HepG2 (cell line): ENCODE data around the gene RAD54L. TPM values are rescaled to one million over a fixed set of nuclear protein-coding genes. Genes with fewer than 3 reads are reported as not detected.

Experiments
- ATAC-seq: fragments of 200-7000 bp; cut with Tn5 transposase; 3 replicates; pipeline ENCODE4 v1.9.1; 2020; ENCODE audit warnings: mild to moderate bottlenecking, moderate library complexity
- BruUV-seq: library from RNA; stranded (reverse); fragments of 400-500 nt; replicated peaks from 2 replicates; lab custom pipeline; 2021; lab: Mats Ljungman, UMichigan
- CTCF ChIA-PET: fragments of 300-600 bp; formaldehyde crosslinking; extraction: SDS; loops from one replicate; lab custom pipeline; 2021; ENCODE audit warnings: low total read pairs, inconsistent platforms, low intra/inter-chr PET ratio; lab: Yijun Ruan, JAX
- POLR2A ChIA-PET: fragments of 350-600 bp; sonication (Branson Sonifier 250); formaldehyde crosslinking; loops from one replicate; lab custom pipeline; 2020; ENCODE audit warnings: antibody characterized with exemption, inconsistent platforms; lab: Yijun Ruan, JAX
- DNase-seq: peaks from one replicate; pipeline ENCODE4 v3.0.0-alpha.2; 2015; ENCODE audit warnings: low spot score
- FAIRE-seq: peaks from 3 replicates; lab custom pipeline; 2011; peaks lifted over from hg19 to GRCh38; lab: Jason Lieb, UNC
- H2AFZ ChIP-seq: one replicate; pipeline ENCODE4 v1.6.1; 2011; ENCODE audit warnings: low read length, inconsistent platforms
- H3K27ac ChIP-seq: fragments of 300-600 bp; 3 replicates; pipeline ENCODE4 v1.8.0; 2011; ENCODE audit warnings: mixed run types, mild to moderate bottlenecking, mixed read lengths, low read length, inconsistent platforms; ENCODE audit not compliant: insufficient read depth; ENCODE audit errors: extremely low read length
- H3K27me3 ChIP-seq, 2 experiments: fragments of 200-600 bp in 1 of 2; 2 replicates in 1 of 2; 3 replicates in 1 of 2; pipeline versions ENCODE4 v1.6.0 to v1.8.0; 2011; ENCODE audit warnings: low read length in 2 of 2, mild to moderate bottlenecking in 2 of 2, moderate library complexity in 2 of 2, inconsistent platforms in 1 of 2; ENCODE audit not compliant: insufficient read depth in 2 of 2, control insufficient read depth in 1 of 2
- H3K36me3 ChIP-seq, 2 experiments: fragments of 200-600 bp in 1 of 2; replicated peaks in 1 of 2; 2 replicates in 1 of 2; 3 replicates in 1 of 2; pipeline versions ENCODE4 v1.5.1 to v1.8.0; 2011; ENCODE audit warnings: low read length in 2 of 2, inconsistent platforms in 1 of 2; ENCODE audit not compliant: insufficient read depth in 2 of 2, control insufficient read depth in 1 of 2
- H3K4me1 ChIP-seq: 2 replicates; pipeline ENCODE4 v1.5.1; 2012; ENCODE audit warnings: low read length, inconsistent platforms; ENCODE audit not compliant: insufficient read depth
- H3K4me2 ChIP-seq: 2 replicates; pipeline ENCODE4 v1.6.0; 2011; ENCODE audit warnings: low read depth, low read length, inconsistent platforms
- H3K4me3 ChIP-seq, 3 experiments: fragments of 200-600 bp in 1 of 3; sonication (generic), shearing (Covaris generic) in 1 of 3; replicated peaks in 1 of 3; 2 replicates each; pipeline ENCODE4 v1.5.1; 2011 to 2016; ENCODE audit warnings: low read length in 3 of 3, inconsistent platforms in 2 of 3, low read depth in 2 of 3, mild to moderate bottlenecking in 2 of 3, control low read depth in 1 of 3, mixed read lengths in 1 of 3; ENCODE audit not compliant: insufficient read depth in 1 of 3
- H3K79me2 ChIP-seq: one replicate; pipeline ENCODE4 v1.6.1; 2011; ENCODE audit warnings: low read length, inconsistent platforms; ENCODE audit not compliant: insufficient read depth
- H3K9ac ChIP-seq: 2 replicates; pipeline ENCODE4 v1.6.0; 2011; ENCODE audit warnings: mild to moderate bottlenecking, low read depth, low read length, inconsistent platforms; ENCODE audit not compliant: insufficient read depth
- H3K9me3 ChIP-seq: 2 replicates; pipeline ENCODE4 v1.5.1; 2012; ENCODE audit warnings: mild to moderate bottlenecking, low read length
- H4K20me1 ChIP-seq: 2 replicates; pipeline ENCODE4 v1.6.0; 2011; ENCODE audit warnings: inconsistent platforms, mild to moderate bottlenecking, low read length, moderate library complexity; ENCODE audit not compliant: insufficient read depth
- AGO2 ChIP-seq: fragments of 200-400 bp; formaldehyde crosslinking; optimal IDR thresholded peaks from 2 replicates; pipeline ENCODE3; 2017; ENCODE audit warnings: mild to moderate bottlenecking, low read depth, low read length, moderate library complexity
- ELF3 ChIP-seq: IDR thresholded peaks from 2 replicates; pipeline ENCODE4 v1.6.1; 2016; ENCODE audit warnings: missing genetic modification reagents, missing compliant biosample characterization
- MAFK ChIP-seq, 2 experiments: IDR thresholded peaks in 1 of 2; conservative IDR thresholded peaks in 1 of 2; 2 replicates each; pipeline ENCODE4 v1.6.1; 2011; ENCODE audit warnings: improper control_type of control experiment in 2 of 2, low read length in 2 of 2
- MTA3 ChIP-seq: sonication (generic); formaldehyde crosslinking; IDR thresholded peaks from 2 replicates; pipeline ENCODE4 v1.4.0; 2020; ENCODE audit warnings: missing genetic modification reagents
- MZF1 ChIP-seq: sonication (generic); formaldehyde crosslinking; IDR thresholded peaks from 2 replicates; pipeline ENCODE4 v1.8.1; 2023; ENCODE audit warnings: mild to moderate bottlenecking, missing genetic modification reagents, borderline replicate concordance
- SRF ChIP-seq: IDR thresholded peaks from 2 replicates; pipeline ENCODE4 v1.6.1; 2011; ENCODE audit warnings: mild to moderate bottlenecking, low read depth, low read length, moderate library complexity
- THYN1 ChIP-seq: sonication (generic); formaldehyde crosslinking; IDR thresholded peaks from 2 replicates; pipeline ENCODE4 v1.8.1; 2023; ENCODE audit warnings: low read depth, mild to moderate bottlenecking, moderate library complexity, missing genetic modification reagents, borderline replicate concordance
- ZMYM3 ChIP-seq: sonication (generic); formaldehyde crosslinking; IDR thresholded peaks from 2 replicates; pipeline ENCODE4 v1.5.1; 2020; ENCODE audit warnings: mild to moderate bottlenecking, missing genetic modification reagents
- ZNF101 ChIP-seq: sonication (generic); formaldehyde crosslinking; IDR thresholded peaks from 2 replicates; pipeline ENCODE4 v1.4.0; 2020; ENCODE audit warnings: mild to moderate bottlenecking, low read depth, missing genetic modification reagents, borderline replicate concordance
- ZNF12 ChIP-seq: sonication (generic); formaldehyde crosslinking; IDR thresholded peaks from 2 replicates; pipeline ENCODE4 v1.5.0; 2020; ENCODE audit warnings: missing genetic modification reagents
- ZNF160 ChIP-seq: sonication (generic); formaldehyde crosslinking; IDR thresholded peaks from 2 replicates; pipeline ENCODE4 v1.8.0; 2022; ENCODE audit warnings: mild to moderate bottlenecking, inconsistent platforms, missing genetic modification reagents
- ZNF329 ChIP-seq: sonication (generic); formaldehyde crosslinking; IDR thresholded peaks from 2 replicates; pipeline ENCODE4 v1.9.0; 2021; ENCODE audit warnings: low read depth, mild to moderate bottlenecking, missing genetic modification reagents
- ZNF382 ChIP-seq: sonication (generic); formaldehyde crosslinking; IDR thresholded peaks from 2 replicates; pipeline ENCODE4 v1.5.0; 2020; ENCODE audit warnings: missing genetic modification reagents, mild to moderate bottlenecking, borderline replicate concordance
- ZNF451 ChIP-seq: sonication (generic); formaldehyde crosslinking; IDR thresholded peaks from 2 replicates; pipeline ENCODE4 v1.5.0; 2020; ENCODE audit warnings: mild to moderate bottlenecking, missing genetic modification reagents
- ZNF563 ChIP-seq: sonication (generic); formaldehyde crosslinking; IDR thresholded peaks from 2 replicates; pipeline ENCODE4 v1.8.0; 2022; ENCODE audit warnings: mild to moderate bottlenecking, moderate library complexity, missing genetic modification reagents
- WGBS: methylation state at CpG from one replicate; pipeline ENCODE4 v1.1.6; 2017; ENCODE audit warnings: low lambda C conversion rate; 5-methylcytosine and 5-hydroxymethylcytosine counted together
- in situ Hi-C: cut with HindIII; loops from 2 replicates; pipeline ENCODE4 v1.10.0; 2017; ENCODE audit warnings: low pct_unique_long_range_greater_than_20kb; ENCODE audit not compliant: extremely low pct_ligation_motif_present
- intact Hi-C: fragments of 100-400 bp; cut with micrococcal nuclease; formaldehyde crosslinking; loops from one replicate; pipeline ENCODE4 v1.10.0; 2022; ENCODE audit not compliant: unreplicated experiment
- polyA plus RNA-seq, 8 experiments: library from polyadenylated mRNA; depleted of rRNA in 3 of 8; stranded (reverse) in 7 of 8; unstranded in 1 of 8; fragments of >200 nt; fragmentation: Illumina TruSeq in 4 of 8; extraction: Trizol in 4 of 8; gene quantifications; 2 replicates each; pipeline versions ENCODE4 v1.2.1 to v1.2.3, GENCODE V29; 2011 to 2016; ENCODE audit warnings: low read depth in 4 of 8, missing spikeins in 1 of 8, mixed read lengths in 1 of 8; ENCODE audit not compliant: insufficient read depth in 1 of 8
- total RNA-seq, 5 experiments: library from RNA; depleted of rRNA; stranded (reverse); fragments of >200 nt; fragmentation: Illumina TruSeq; extraction: Trizol; gene quantifications; 2 replicates each; pipeline ENCODE4 v1.2.3, GENCODE V29; 2016; ENCODE audit warnings: low read depth in 1 of 5
- TF ChIP-seq, protein P1 (sequence below): sonication (generic); formaldehyde crosslinking; IDR thresholded peaks from 2 replicates; pipeline ENCODE4 v1.8.0; 2023; ENCODE audit warnings: mild to moderate bottlenecking, missing genetic modification reagents
- TF ChIP-seq, protein P2 (sequence below): IDR thresholded peaks from 2 replicates; pipeline ENCODE4 v1.6.1; 2016; ENCODE audit warnings: control low read depth
- TF ChIP-seq, protein P3 (sequence below), 2 experiments: fragments of 450-650 bp in 1 of 2; sonication (generic) in 1 of 2; formaldehyde crosslinking; IDR thresholded peaks; 2 replicates each; pipeline versions ENCODE4 v1.5.0 to v1.8.0; 2020 to 2022; ENCODE audit warnings: mild to moderate bottlenecking in 1 of 2, missing genetic modification reagents in 1 of 2

The RAD54L gene
- total and polyA plus RNA-seq, 2 of the 13 experiments (the other 11 are each of a cell fraction or from before 2014, with no cell fraction given), result 10.2 to 30.0 TPM

DNA sequence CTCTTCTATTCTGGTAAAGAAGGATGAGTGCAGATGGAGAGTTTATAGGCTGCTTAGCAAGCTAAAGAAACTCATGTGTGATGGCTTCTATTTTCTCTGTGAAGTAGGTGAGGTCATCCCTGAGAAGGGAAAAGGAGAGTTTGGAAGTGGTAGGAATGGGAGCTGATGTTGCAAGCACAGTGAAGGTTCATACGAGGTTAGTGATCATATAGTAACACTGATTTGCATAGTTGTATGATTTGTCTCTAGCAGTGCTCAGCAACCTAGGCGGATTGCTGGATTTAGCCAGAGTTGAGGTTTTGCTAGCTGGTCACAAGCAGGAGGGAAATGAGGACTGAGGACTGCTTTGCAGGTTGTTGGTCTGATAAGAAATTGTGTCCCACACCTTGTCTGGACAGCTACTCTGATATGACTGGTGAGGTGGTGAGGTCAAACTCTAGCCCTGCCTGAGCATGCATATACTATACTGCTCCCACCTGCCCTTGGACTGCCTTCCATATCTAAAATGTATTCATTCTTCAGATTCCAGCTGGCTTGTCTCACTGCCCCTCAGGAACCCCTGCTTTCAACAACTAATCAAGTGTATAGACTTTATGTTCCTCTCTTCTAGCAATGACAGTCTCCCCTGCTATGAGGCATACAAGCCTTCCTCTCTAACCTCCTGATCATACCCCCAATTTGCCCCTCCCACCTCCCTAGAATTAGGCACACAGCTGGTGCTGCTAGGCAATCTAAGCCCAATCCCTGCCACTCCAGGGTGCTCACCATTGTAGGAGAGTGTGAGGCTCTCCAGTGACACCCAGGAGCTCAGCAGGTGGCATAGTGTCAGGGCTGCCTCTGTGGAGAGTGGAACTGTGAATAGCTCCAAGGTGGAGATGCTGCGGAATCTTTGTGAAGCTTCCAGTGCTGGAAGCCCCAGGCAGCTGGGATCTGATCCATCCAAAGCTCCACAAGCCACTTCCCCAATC, 37.3 kb downstream of the RAD54L start (continued):
- TF ChIP-seq, protein P1, sequence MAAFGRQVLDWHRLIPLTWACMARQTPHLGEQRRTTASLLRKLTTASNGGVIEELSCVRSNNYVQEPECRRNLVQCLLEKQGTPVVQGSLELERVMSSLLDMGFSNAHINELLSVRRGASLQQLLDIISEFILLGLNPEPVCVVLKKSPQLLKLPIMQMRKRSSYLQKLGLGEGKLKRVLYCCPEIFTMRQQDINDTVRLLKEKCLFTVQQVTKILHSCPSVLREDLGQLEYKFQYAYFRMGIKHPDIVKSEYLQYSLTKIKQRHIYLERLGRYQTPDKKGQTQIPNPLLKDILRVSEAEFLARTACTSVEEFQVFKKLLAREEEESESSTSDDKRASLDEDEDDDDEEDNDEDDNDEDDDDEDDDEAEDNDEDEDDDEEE (CRISPR knock-in tag), result no peak
- TF ChIP-seq, protein P2, sequence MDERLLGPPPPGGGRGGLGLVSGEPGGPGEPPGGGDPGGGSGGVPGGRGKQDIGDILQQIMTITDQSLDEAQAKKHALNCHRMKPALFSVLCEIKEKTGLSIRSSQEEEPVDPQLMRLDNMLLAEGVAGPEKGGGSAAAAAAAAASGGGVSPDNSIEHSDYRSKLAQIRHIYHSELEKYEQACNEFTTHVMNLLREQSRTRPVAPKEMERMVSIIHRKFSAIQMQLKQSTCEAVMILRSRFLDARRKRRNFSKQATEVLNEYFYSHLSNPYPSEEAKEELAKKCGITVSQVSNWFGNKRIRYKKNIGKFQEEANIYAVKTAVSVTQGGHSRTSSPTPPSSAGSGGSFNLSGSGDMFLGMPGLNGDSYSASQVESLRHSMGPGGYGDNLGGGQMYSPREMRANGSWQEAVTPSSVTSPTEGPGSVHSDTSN (CRISPR knock-in tag), result no peak
- TF ChIP-seq ZNF563 (no peak), THYN1 (CRISPR knock-in tag) (no peak), ZNF451 (CRISPR knock-in tag) (no peak), SRF (no peak)

DNA sequence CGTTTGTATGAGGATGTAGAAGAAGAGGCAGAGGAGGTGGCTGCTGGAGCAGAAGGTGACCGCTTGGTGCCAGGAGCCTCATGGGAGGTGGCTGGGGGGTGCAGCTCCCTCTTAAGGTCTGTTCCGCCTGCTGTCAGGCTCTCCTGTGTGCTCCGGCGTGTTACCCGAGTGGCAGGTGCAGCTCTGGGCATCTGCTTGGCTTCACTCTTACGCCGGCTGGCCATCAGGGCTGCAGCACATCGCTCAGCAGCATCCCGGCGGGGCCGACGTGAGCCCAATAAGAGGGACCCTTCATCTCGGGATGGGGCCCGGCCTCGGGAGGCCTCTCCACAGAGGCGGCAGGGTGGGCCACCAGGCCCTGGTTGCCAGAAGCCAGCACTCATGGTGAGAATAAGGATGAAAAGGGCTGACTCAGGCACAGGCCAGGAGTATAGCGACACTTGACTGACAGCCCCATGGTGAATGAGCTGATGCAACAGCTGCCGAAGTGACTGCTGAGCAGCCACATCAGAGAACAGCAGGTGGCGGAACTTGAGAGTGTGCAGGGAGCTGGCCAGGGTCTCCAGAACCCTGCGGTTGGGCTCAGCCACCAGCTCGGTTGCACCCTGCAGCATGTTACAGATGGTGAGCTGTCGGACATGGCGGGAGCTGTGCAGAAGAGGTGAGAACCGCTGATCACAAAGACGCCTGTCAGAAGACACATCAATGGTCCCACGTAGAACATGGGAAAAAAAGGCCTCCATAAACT, 38.3 kb downstream of the RAD54L start:
- Histone ChIP-seq H3K27ac (no peak overlapping the region), H4K20me1 (no peaks in the 10 kb centered on the region; the same call in 1 of the 2 replicates), H3K36me3 (peaks cover 19 to 38% of the 10 kb centered on the region in 2 experiments), H2AFZ (no peak overlapping the region), H3K9me3 (no peaks in the 10 kb centered on the region), H3K27me3 (no peaks in the 10 kb centered on the region), H3K79me2 (no peaks in the 10 kb centered on the region), H3K4me3 (no peak overlapping the region), H3K4me2 (no peak overlapping the region), H3K9ac (no peak overlapping the region), H3K4me1 (no peaks in the 10 kb centered on the region)
- 95% methylated on average over 21 of the region's 27 CpGs for whole genome bisulfite sequencing
- ChIA-PET CTCF (no interaction called here), POLR2A (no interaction called here)
- in situ Hi-C loops (no loop called here), intact Hi-C loops (no loop called here)
- DNase-seq, result no peak
- FAIRE-seq, result no peak
- no TSS peak for BruUV-seq
- peak; percentile 44 for ATAC-seq
- TF ChIP-seq, protein P3, sequence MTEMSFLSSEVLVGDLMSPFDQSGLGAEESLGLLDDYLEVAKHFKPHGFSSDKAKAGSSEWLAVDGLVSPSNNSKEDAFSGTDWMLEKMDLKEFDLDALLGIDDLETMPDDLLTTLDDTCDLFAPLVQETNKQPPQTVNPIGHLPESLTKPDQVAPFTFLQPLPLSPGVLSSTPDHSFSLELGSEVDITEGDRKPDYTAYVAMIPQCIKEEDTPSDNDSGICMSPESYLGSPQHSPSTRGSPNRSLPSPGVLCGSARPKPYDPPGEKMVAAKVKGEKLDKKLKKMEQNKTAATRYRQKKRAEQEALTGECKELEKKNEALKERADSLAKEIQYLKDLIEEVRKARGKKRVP (CRISPR knock-in tag; IDR thresholded peaks at IDR 0.05), result peak in 1 of 2 experiments; percentile 83; a peak in 2 of 4 replicates
- TF ChIP-seq ZNF329 (CRISPR knock-in tag) (no peak), AGO2 (peak; percentile 89), ZMYM3 (CRISPR knock-in tag) (no peak), ELF3 (CRISPR knock-in tag) (no peak), ZNF160 (CRISPR knock-in tag) (no peak), ZNF101 (CRISPR knock-in tag) (no peak), ZNF12 (CRISPR knock-in tag) (no peak), MAFK (conservative IDR thresholded peaks at IDR 0.05 in 1 of 2, IDR thresholded peaks at IDR 0.05 in 1 of 2; ENCODE audit: low read length in 2 of 2) (peak in 1 of 2 experiments; percentile 20; a peak in 1 of 4 replicates), MTA3 (CRISPR knock-in tag) (no peak), ZNF382 (CRISPR knock-in tag) (no peak), MZF1 (CRISPR knock-in tag) (no peak)
